ENCODE results near the gene CARS2.
A peak's percentile ranks its signal among the peaks of the same experiment; 100 is the strongest.
"Not testable (repeated sequence)": the region's sequence is repeated elsewhere in the genome, so short reads cannot be mapped to it uniquely, and the experiment has no call there.

The CARS2 gene

DNA sequence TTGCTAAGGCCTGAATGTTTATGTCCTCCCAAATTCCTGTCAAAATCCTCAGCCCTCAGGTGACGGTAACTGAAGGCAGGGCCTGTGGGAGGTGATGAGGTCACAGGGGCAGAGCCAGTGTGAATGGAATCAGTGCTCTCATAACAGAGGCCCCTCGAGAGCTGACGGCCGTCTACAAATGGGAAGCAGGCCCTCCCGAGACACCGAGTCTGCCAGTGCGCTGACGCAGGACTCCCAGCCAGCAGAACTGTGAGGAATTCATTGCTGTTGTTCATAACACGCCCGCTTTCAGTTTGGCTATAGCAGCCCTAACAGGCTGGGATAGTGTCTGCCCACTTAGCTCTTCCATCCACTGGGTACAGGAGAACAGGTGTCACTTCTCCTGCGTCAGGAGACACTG, 41.2 kb downstream of the CARS2 start:
- H3K4me3 ChIP-seq (ENCODE audit: low read depth, low read length): no peak overlapping the region
- no peak for DNase-seq (ENCODE audit: low read depth)
- TF ChIP-seq, protein P1, sequence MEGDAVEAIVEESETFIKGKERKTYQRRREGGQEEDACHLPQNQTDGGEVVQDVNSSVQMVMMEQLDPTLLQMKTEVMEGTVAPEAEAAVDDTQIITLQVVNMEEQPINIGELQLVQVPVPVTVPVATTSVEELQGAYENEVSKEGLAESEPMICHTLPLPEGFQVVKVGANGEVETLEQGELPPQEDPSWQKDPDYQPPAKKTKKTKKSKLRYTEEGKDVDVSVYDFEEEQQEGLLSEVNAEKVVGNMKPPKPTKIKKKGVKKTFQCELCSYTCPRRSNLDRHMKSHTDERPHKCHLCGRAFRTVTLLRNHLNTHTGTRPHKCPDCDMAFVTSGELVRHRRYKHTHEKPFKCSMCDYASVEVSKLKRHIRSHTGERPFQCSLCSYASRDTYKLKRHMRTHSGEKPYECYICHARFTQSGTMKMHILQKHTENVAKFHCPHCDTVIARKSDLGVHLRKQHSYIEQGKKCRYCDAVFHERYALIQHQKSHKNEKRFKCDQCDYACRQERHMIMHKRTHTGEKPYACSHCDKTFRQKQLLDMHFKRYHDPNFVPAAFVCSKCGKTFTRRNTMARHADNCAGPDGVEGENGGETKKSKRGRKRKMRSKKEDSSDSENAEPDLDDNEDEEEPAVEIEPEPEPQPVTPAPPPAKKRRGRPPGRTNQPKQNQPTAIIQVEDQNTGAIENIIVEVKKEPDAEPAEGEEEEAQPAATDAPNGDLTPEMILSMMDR (conservative IDR thresholded peaks at IDR 0.05; ENCODE audit: low read depth, low read length): no peak

DNA sequence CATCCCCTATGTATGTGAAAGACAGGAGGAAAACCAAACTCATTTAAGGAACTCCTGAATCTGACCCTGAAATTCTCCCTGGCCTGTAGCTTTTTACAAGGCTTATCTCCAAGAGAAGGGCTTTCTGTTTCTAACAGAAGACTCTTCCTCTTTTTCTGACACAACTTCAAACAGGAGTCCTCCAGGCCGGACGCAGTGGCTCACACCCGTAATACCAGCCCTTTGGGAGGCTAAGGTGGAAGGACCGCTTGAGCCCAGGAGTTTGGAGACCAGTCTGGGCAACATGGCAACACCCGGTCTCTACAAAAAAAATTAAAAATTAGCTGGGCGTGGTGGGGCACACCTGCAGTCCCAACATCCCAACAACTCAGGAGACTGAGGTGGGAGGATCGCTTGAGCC, 41.9 kb downstream of the CARS2 start:
- no peak overlapping the region for H3K4me3 ChIP-seq (ENCODE audit: low read depth, low read length)
- TF ChIP-seq, protein P1 (conservative IDR thresholded peaks at IDR 0.05; ENCODE audit: low read depth, low read length): no peak
- no peak for DNase-seq (ENCODE audit: low read depth)

DNA sequence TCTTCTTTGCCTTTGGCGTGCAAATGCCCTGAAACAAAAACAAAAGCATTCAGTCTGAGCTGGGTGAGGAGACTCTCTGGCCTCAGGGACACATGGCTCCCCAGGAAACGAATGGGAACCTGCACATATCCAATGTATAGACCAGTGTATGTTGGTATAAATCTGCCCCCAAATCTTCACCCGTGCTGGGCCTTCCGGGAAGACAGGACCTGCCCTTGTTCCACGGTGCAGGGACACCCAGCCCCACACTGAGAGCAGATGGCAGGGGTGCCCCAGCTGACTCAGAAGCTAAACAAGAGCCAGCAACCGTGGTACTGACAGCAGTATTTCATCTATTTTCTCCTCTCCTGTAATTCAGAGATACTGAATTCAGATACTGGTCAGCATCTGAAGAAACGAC, 42.4 kb downstream of the CARS2 start:
- TF ChIP-seq, protein P1 (conservative IDR thresholded peaks at IDR 0.05; ENCODE audit: low read depth, low read length): no peak
- no peak overlapping the region for H3K4me3 ChIP-seq (ENCODE audit: low read depth, low read length)
- DNase-seq (ENCODE audit: low read depth): no peak

DNA sequence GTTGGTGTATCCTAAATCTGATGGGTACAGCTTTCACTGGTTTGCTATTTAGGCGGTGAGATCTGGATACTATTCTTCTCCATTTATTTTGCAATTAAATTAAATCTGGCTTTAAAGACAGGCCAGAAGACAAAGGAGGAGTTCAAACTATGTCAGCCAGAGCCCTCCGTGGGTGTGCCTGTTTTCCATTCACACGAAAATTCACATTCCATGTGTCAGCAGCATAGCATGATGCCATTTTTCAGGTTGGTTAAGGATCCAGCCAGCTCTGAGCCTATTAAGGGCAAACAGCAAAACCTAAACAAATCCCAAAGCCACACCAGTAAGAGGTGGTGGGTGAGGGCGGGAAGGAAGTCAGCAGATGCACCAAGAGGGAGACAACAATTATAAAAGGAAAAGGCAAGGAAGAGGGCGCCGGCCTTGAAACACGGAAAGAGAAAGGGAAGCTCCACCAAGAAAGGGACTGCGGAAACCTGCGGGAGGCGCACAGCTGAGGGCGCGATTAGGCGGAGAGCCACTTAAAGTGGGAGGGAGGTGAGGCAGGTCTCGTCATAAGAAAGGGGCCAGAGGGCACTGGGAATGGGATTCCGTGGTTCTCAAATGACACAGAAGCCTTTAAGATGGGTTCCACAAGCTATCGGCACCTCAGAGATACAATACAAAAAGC, 43.0 kb downstream of the CARS2 start:
- TF ChIP-seq, protein P1 (conservative IDR thresholded peaks at IDR 0.05; ENCODE audit: low read depth, low read length): no peak
- no peak overlapping the region for H3K4me3 ChIP-seq (ENCODE audit: low read depth, low read length)
- DNase-seq (ENCODE audit: low read depth): no peak

DNA sequence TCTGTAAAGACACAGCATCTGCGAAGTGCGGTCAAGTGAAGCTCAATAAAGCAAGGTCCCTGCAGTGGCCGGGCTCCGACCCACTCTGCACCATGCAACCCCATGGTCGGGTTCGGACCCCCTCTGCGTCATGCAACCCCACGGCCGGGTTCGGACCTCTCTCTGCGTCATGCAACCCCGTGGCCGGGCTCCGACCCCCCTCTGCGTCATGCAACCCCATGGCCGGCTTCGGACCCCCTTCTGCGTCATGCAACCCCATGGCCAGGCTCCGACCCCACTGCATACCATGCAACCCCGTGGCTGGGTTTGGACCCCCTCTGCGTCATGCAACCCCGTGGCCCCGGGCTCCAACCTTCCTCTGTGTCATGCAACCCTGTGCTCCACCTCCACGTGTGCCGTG, 43.8 kb downstream of the CARS2 start:
- DNase-seq (ENCODE audit: low read depth): no peak
- TF ChIP-seq, protein P1 (conservative IDR thresholded peaks at IDR 0.05; ENCODE audit: low read depth, low read length): no peak

DNA sequence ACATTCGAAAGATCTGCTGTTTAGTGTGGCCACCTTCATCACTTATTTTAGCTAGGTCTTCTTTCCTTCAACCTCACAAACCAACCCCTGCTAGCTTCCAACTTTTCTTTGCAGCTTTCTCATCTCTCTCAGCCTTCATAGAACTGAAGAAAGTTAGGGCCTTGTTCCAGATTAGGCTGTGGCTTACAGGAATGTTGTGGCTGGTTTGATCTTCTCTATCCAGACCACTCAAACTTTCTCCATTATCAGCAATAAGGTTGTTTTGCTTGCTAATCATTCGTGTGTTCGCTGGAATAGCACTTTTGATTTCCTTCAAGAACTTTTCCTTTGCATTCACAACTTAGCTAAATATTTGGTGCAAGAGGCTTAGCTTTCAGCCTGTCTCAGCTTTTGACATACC, 44.7 kb downstream of the CARS2 start:
- peak; percentile 45 for DNase-seq (ENCODE audit: low read depth)
- no peak overlapping the region for H3K4me3 ChIP-seq (ENCODE audit: low read depth, low read length)
- TF ChIP-seq, protein P1 (conservative IDR thresholded peaks at IDR 0.05; ENCODE audit: low read depth, low read length): no peak

More for the DNA sequence above, 43.8 kb downstream of the CARS2 start:
- H3K4me3 ChIP-seq (ENCODE audit: low read depth, low read length): no peak overlapping the region

DNA sequence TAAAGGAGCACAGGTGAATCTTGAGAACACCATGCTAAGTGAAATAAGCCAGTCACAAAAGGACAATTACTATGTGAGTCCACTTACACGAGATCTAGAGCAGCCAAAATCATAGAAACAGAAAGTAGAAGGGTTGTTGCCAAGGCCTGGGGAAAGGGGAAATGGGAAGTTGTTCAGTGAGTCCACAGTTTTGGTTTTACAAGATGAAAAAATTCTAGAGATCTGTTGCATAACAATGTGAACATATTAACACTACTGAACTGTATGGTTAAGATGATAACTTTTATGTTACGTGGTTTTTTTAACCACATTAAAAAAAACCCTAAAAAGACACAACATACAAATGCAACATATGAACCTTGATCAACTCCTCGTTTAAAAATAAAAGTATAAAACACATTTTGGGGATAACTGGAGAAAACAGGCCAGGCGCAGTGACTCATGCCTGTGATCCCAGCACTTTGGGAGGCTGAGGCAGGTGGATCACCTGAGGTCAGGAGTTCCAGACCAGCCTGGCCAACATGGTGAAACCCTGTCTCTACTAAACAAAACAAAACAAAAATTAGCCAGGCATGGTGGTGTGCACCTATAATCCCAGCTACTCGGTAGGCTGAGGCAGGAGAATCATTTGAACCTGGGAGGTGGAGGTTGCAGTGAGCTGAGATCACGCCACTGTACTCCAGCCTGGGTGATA, 47.6 kb downstream of the CARS2 start:
- H3K4me3 ChIP-seq (ENCODE audit: low read depth, low read length): not testable (repeated sequence)

More for the DNA sequence above, 47.6 kb downstream of the CARS2 start:
- not testable (repeated sequence) for DNase-seq (ENCODE audit: low read depth)

All from choroid plexus epithelial cell (primary cell).